Bronchial epithelial cell (primary cell): ENCODE data around the gene GLDC. TPM values are rescaled to one million over a fixed set of nuclear protein-coding genes. Genes with fewer than 3 reads are reported as not detected.

ENCODE experiments used
- DNase-seq: peaks from one replicate; pipeline ENCODE4 v3.0.0-alpha.2; 2010; ENCODE audit warnings: low read depth
- FAIRE-seq: peaks from 2 replicates; lab custom pipeline; 2011; peaks lifted over from hg19 to GRCh38; lab: Jason Lieb, UNC
- H3K27me3 ChIP-seq: 2 replicates; pipeline ENCODE4 v1.5.1; 2011; ENCODE audit warnings: low read length; ENCODE audit not compliant: control insufficient read depth, insufficient read depth
- H3K36me3 ChIP-seq: 2 replicates; pipeline ENCODE4 v1.5.1; 2011; ENCODE audit warnings: low read length; ENCODE audit not compliant: control insufficient read depth, insufficient read depth
- H3K4me3 ChIP-seq: 2 replicates; pipeline ENCODE4 v1.5.1; 2011; ENCODE audit warnings: mild to moderate bottlenecking, low read depth, low read length, control low read depth
- CTCF ChIP-seq: IDR thresholded peaks from 2 replicates; pipeline ENCODE4 v1.5.1; 2011; ENCODE audit warnings: mild to moderate bottlenecking, moderate library complexity, low read length, control low read depth, inconsistent platforms; ENCODE audit not compliant: insufficient read depth, severe bottlenecking
- total RNA-seq: library from RNA; depleted of rRNA; stranded (reverse); fragments of >200 nt; gene quantifications from 2 replicates; pipeline ENCODE4 v1.2.1, GENCODE V29; 2014

Gene GLDC
- total RNA-seq, 1 donor from 2014 or later: not detected

- no peak overlapping the region for H3K4me3 ChIP-seq
- no peaks in the 10 kb centered on the region for H3K36me3 ChIP-seq
Observed at GRCh38 chr9:6535594-6535993, 109.9 kb downstream of the GLDC start.

GRCh38 chr9:6525326-6526045 lies 120.0 kb downstream of the GLDC start:
- DNase-seq (no peak), FAIRE-seq (no peak)
- H3K4me3 ChIP-seq: no peak overlapping the region
- no peaks in the 10 kb centered on the region for H3K27me3 ChIP-seq
- no peaks in the 10 kb centered on the region for H3K36me3 ChIP-seq
- no peak for TF ChIP-seq CTCF

More at GRCh38 chr9:6535594-6535993, 109.9 kb downstream of the GLDC start:
- H3K27me3 ChIP-seq: no peaks in the 10 kb centered on the region
- TF ChIP-seq CTCF: no peak
- DNase-seq: no peak
- FAIRE-seq: no peak

GRCh38 chr9:6522263-6522662 lies 123.3 kb downstream of the GLDC start:
- no peaks in the 10 kb centered on the region for H3K36me3 ChIP-seq
- TF ChIP-seq CTCF: no peak
- no peak for FAIRE-seq
- H3K27me3 ChIP-seq: no peaks in the 10 kb centered on the region
- no peak for DNase-seq
- no peak overlapping the region for H3K4me3 ChIP-seq

GRCh38 chr9:6512085-6512657 lies 133.4 kb downstream of the GLDC start:
- no peak for TF ChIP-seq CTCF
- no peak for FAIRE-seq

GRCh38 chr9:6506571-6506970 lies 139.0 kb downstream of the GLDC start:
- TF ChIP-seq CTCF: no peak
- Histone ChIP-seq H3K4me3 (no peak overlapping the region), H3K27me3 (no peaks in the 10 kb centered on the region), H3K36me3 (peaks cover 5% of the 10 kb centered on the region)
- FAIRE-seq (no peak), DNase-seq (peak; percentile 21)

More at GRCh38 chr9:6512085-6512657, 133.4 kb downstream of the GLDC start:
- Histone ChIP-seq H3K36me3 (peaks cover 3% of the 10 kb centered on the region), H3K4me3 (no peak overlapping the region), H3K27me3 (no peaks in the 10 kb centered on the region)
- no peak for DNase-seq
